ENCODE results near the gene MSI1.
A peak's percentile ranks its signal among the peaks of the same experiment; 100 is the strongest.

MSI1 gene

GRCh38 chr12:120368789-120369602 is at the start of gene MSI1:
TSS of gene MSI1 (minus strand) at chr12:120369164. CDS start at chr12:120369091, 73 bp downstream.
- no peak for DNase-seq

GRCh38 chr12:120417917-120418580 is 49.1 kb upstream of the MSI1 start:
- no peak for DNase-seq

- no peak for DNase-seq
These were observed 47.7 kb upstream of the MSI1 start for GRCh38 chr12:120416490-120417216.

- DNase-seq: peak; percentile 34
These were observed 45.1 kb upstream of the MSI1 start for GRCh38 chr12:120413901-120414695.

DNA sequence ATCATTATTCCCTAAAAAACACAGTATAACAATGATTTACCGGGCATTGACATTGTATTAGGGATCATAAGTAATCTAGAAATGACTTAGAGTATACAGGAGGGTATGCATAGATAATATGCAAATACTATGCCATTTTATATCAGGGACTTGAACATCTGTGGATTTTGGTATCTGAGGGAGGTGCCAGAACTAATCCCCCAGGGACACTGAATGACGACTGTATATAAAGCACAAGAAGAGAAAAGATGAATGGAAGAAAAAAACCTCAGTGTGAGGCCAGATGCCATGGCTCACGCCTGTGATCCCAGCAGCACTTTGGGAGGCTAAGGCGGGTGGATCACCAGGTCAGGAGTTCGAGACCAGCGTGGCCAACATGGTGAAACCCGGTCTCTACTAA is 43.5 kb upstream of the MSI1 start:
- no peak for DNase-seq

GRCh38 chr12:120408771-120409170 is 39.8 kb upstream of the MSI1 start:
- no peak for DNase-seq

- no peak for DNase-seq
These were observed 37.6 kb upstream of the MSI1 start for GRCh38 chr12:120406553-120406952.

GRCh38 chr12:120406069-120406468 is 37.1 kb upstream of the MSI1 start:
- no peak for DNase-seq

GRCh38 chr12:120404271-120404670 is 35.3 kb upstream of the MSI1 start:
- no peak for DNase-seq

DNA sequence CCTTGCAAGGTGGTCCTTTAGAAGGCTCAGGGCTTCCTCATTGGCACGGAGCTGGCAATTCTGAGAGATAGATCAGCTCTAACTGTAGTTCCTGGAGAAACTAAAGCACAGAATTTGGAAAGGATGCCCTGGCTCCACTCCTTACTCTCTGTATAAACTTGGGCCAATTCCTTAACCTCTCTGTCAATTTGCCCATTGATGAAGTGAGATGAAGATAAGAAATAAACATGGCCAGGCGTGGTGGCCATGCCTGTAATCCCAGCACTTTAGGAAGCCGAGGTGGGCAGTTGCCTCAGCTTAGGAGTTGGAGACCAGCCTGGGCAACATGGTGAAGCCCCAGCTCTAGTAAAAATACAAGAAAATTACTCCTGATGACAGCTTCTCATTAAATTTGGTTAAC is 34.9 kb upstream of the MSI1 start:
- DNase-seq: no peak

DNA sequence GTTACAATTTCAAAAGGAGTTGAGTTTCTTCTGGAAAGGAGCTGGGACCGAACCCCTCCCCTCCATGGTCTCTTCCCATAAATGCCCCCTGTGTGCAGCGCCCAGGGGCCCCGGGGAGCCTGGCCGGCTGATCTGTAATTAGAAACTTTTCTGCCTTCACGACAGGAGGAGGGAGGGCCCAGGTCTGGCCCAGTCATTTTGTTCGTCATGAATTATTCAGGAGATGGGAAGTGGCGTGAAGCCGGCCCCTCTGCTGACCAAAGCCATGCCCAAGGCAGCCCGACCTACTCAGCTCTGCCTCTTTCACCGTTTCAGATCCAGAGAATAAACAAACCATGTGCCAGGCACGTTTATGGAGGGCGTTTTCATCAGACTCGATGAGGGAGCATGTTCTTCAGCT is 33.3 kb upstream of the MSI1 start:
- DNase-seq: no peak

DNA sequence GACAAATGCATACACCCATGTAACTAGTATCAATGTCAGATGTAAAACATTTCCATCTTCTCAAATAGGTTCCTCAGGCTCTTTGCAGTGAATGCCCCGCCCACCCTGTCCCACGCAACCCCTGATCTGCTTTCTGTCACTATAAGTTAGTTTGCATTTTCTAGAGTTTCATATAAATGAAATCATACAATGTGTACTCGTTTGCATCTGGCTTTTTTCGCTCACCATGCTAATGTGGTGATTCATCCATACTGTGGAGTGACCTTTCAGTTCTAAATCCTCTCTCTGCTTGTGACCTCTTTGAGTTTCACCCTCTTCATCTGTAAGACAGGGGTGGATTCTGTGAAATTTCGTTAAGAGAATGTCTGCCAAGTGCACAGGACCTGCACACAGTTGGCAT is 30.6 kb upstream of the MSI1 start:
- DNase-seq: no peak

DNA sequence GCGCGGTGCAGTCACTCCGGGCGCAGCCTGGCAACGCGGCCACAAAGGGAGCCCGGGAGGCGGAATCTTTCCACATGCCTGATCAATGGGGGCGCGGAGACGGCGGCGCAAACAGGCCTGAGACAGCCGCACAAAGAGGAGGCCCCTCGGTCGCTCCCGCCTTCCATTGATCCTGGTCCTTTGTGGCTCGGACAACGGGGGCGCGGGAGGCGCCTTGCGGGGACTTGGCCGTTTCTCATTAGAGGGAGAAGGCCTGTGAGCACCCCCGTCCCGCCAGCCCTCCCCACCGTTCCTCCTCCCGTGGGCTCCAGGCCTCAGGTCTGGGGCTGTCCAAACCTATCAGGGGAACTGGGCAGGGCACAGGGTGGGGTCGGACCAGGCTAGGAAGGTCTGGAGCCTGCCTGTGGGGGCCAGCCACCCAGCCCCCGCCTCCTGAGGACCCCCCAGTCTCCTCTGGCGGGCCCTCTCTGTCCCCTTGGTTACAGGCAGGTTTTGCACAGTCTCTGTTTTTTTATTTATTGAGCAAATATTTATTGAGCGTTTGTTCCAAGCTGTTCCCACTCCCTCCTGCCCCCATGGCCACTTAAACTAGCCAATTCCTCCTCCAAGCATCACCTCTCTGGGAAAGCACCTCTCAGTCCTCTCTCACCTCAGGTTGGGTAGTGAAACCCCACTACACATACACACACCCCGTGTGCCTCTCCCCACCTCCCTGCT is 29.0 kb upstream of the MSI1 start:
- peak; percentile 52 for DNase-seq

GRCh38 chr12:120394483-120395367 is 25.8 kb upstream of the MSI1 start:
- DNase-seq: peak; percentile 88

- DNase-seq: no peak
These were observed 21.7 kb upstream of the MSI1 start for GRCh38 chr12:120390540-120391120.

GRCh38 chr12:120388691-120389481 is 19.9 kb upstream of the MSI1 start:
- DNase-seq: peak; percentile 89

GRCh38 chr12:120381752-120382419 is 12.9 kb upstream of the MSI1 start:
- no peak for DNase-seq

GRCh38 chr12:120378036-120378435 is 9.1 kb upstream of the MSI1 start:
- no peak for DNase-seq

DNA sequence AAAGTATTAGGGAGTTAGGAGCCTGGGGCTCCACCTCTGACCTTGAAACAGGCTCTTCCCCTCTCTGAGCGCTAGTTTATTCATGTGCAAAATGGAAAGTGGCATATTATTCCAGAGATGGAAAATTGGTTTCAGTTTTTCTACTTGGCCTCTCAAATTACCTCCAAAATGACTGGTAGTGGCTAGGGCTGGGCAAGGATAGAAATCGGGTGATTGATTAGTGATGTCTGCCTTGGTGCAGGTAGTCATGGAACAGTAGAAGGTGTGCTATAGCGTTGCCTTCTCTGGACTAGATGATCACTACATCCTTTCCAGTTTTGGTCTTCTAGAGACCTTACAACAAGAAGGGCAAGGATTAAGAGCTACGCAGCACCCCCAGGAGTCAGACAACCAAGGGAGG is 8.6 kb upstream of the MSI1 start:
- no peak for DNase-seq
